HepG2 (cell line): ENCODE results near the gene SYNE3.

ENCODE experiments used
- CTCF ChIP-seq: sonication (generic); formaldehyde crosslinking; IDR thresholded peaks from 2 replicates; pipeline ENCODE4 v1.5.0; 2020; ENCODE audit warnings: mild to moderate bottlenecking, missing genetic modification reagents, moderate library complexity
- FOXK2 ChIP-seq: fragments of 450-650 bp; IDR thresholded peaks from 2 replicates; pipeline ENCODE4 v1.6.1; 2016
- MAFK ChIP-seq, 2 experiments: IDR thresholded peaks in 1 of 2; conservative IDR thresholded peaks in 1 of 2; 2 replicates each; pipeline ENCODE4 v1.6.1; 2011; ENCODE audit warnings: improper control_type of control experiment in 2 of 2, low read length in 2 of 2
- NFIC ChIP-seq: IDR thresholded peaks from 2 replicates; pipeline ENCODE4 v1.6.1; 2012; ENCODE audit warnings: mild to moderate bottlenecking, low read length, inconsistent platforms
- POLR2AphosphoS5 ChIP-seq: IDR thresholded peaks from 2 replicates; pipeline ENCODE4 v1.6.1; 2012; ENCODE audit warnings: low read depth, low read length
- PTBP1 ChIP-seq: fragments of 200-400 bp; formaldehyde crosslinking; IDR thresholded peaks from 2 replicates; pipeline ENCODE4 v1.6.1; 2018; ENCODE audit warnings: low read length, low read depth; ENCODE audit not compliant: poor library complexity, severe bottlenecking
- SOX6 ChIP-seq, 2 experiments: fragments of 450-650 bp in 1 of 2; sonication (generic) in 1 of 2; formaldehyde crosslinking in 1 of 2; IDR thresholded peaks; 2 replicates each; pipeline versions ENCODE4 v1.4.0 to v1.6.1; 2017 to 2020; ENCODE audit warnings: antibody characterized with exemption in 1 of 2, mild to moderate bottlenecking in 1 of 2, missing genetic modification reagents in 1 of 2
- ZNF407 ChIP-seq: sonication (generic); formaldehyde crosslinking; IDR thresholded peaks from one replicate; pipeline ENCODE4 v1.5.1; 2020; ENCODE audit warnings: mild to moderate bottlenecking, missing genetic modification reagents; ENCODE audit errors: not compliant biosample characterization
- ZNF530 ChIP-seq: sonication (generic); formaldehyde crosslinking; IDR thresholded peaks from 2 replicates; pipeline ENCODE4 v1.5.0; 2020; ENCODE audit warnings: low read depth, mild to moderate bottlenecking, missing genetic modification reagents

GRCh38 chr14:95527387-95528002 is 11.0 kb upstream of the SYNE3 start:
- TF ChIP-seq POLR2AphosphoS5 (no peak), ZNF407 (CRISPR knock-in tag) (no peak), CTCF (CRISPR knock-in tag) (peak; percentile 64), PTBP1 (no peak), SOX6 (IDR thresholded peaks at IDR 0.05) (no peak), SOX6 (CRISPR knock-in tag; IDR thresholded peaks at IDR 0.05) (no peak), ZNF530 (CRISPR knock-in tag) (no peak), NFIC (no peak), FOXK2 (no peak), MAFK (conservative IDR thresholded peaks at IDR 0.05 in 1 of 2, IDR thresholded peaks at IDR 0.05 in 1 of 2; ENCODE audit: low read length in 2 of 2) (no peak)
